ENCODE data around the gene VAMP1. TPM values are rescaled to one million over a fixed set of nuclear protein-coding genes. Genes with fewer than 3 reads are reported as not detected.
"Not testable (repeated sequence)": the region's sequence is repeated elsewhere in the genome, so short reads cannot be mapped to it uniquely, and the experiment has no call there.

Gene VAMP1
- total RNA-seq, 4 donors from 2014 or later = 2.6 to 23.1 (median 17.7) TPM

- DNase-seq = no peak
- Histone ChIP-seq H3K27me3 (no peaks in the 10 kb centered on the region), H3K36me3 (no peaks in the 10 kb centered on the region), H3K27ac (no peak overlapping the region), H3K9me3 (no peaks in the 10 kb centered on the region), H3K4me1 (peaks cover 8 to 14% (median 10%) of the 10 kb centered on the region in 4 donors), H3K4me3 (no peak overlapping the region)
- TF ChIP-seq EP300 (IDR thresholded peaks at IDR 0.05; ENCODE audit: low read depth) (no peak), CTCF (IDR thresholded peaks at IDR 0.05) (no peak), POLR2AphosphoS5 (IDR thresholded peaks at IDR 0.05) (no peak), POLR2A (IDR thresholded peaks at IDR 0.05) (no peak)
- intact Hi-C loops (cut with DNase I; ENCODE audit: low total_unique reads) = no loop called here
- in situ Hi-C loops (cut with MboI; ENCODE audit: low pct_ligation_motif_present in 1 of 4, low pct_unique_long_range_greater_than_20kb in 1 of 4, low sequenced_read_pairs in 3 of 4) = no loop called here
- WGBS, 2 donors (ENCODE audit: low coverage in 1 of 2) = 50 to 75% methylated on average over 3 to 4 of the region's 4 CpGs
These were observed 19.0 kb upstream of the VAMP1 start for GRCh38 chr12:6489449-6489848.

GRCh38 chr12:6488240-6488639 lies 17.8 kb upstream of the VAMP1 start:
- in situ Hi-C loops (cut with MboI; ENCODE audit: low pct_ligation_motif_present in 1 of 4, low pct_unique_long_range_greater_than_20kb in 1 of 4, low sequenced_read_pairs in 3 of 4) = no loop called here
- Histone ChIP-seq H3K27me3 (no peaks in the 10 kb centered on the region), H3K4me3 (no peak overlapping the region), H3K27ac (no peak overlapping the region), H3K36me3 (no peaks in the 10 kb centered on the region), H3K4me1 (peaks cover 7 to 12% (median 8%) of the 10 kb centered on the region in 4 donors), H3K9me3 (no peaks in the 10 kb centered on the region)
- intact Hi-C loops (cut with DNase I; ENCODE audit: low total_unique reads) = no loop called here
- DNase-seq = no peak
- WGBS, 2 donors (ENCODE audit: low coverage in 1 of 2) = 67 to 90% methylated on average over 1 of the region's 1 CpG
- no peak for TF ChIP-seq POLR2A (IDR thresholded peaks at IDR 0.05)
- TF ChIP-seq CTCF (IDR thresholded peaks at IDR 0.05) = no peak
- no peak for TF ChIP-seq POLR2AphosphoS5 (IDR thresholded peaks at IDR 0.05)
- TF ChIP-seq EP300 (IDR thresholded peaks at IDR 0.05; ENCODE audit: low read depth) = no peak

- 74 to 92% methylated on average over 5 to 16 of the region's 20 CpGs for WGBS, 2 donors (ENCODE audit: low coverage in 1 of 2)
These were observed 7.9 kb upstream of the VAMP1 start for GRCh38 chr12:6478416-6478815.

GRCh38 chr12:6477601-6478377 lies 7.3 kb upstream of the VAMP1 start:
- DNase-seq; H3K4me3 ChIP-seq; H3K36me3 ChIP-seq; H3K9me3 ChIP-seq; in situ Hi-C loops (cut with MboI; ENCODE audit: low pct_ligation_motif_present in 1 of 4, low pct_unique_long_range_greater_than_20kb in 1 of 4, low sequenced_read_pairs in 3 of 4); H3K27ac ChIP-seq; H3K4me1 ChIP-seq; H3K27me3 ChIP-seq; intact Hi-C loops (cut with DNase I; ENCODE audit: low total_unique reads): not testable (repeated sequence)
- 73 to 95% methylated on average over 3 to 31 of the region's 37 CpGs for WGBS, 2 donors (ENCODE audit: low coverage in 1 of 2)

More at GRCh38 chr12:6478416-6478815, 7.9 kb upstream of the VAMP1 start:
- Histone ChIP-seq H3K9me3 (no peaks in the 10 kb centered on the region), H3K27me3 (no peaks in the 10 kb centered on the region), H3K4me3 (no peak overlapping the region), H3K4me1 (peaks cover 0 to 8% (median 0%) of the 10 kb centered on the region in 4 donors), H3K27ac (no peak overlapping the region), H3K36me3 (no peaks in the 10 kb centered on the region)
- intact Hi-C loops (cut with DNase I; ENCODE audit: low total_unique reads) = no loop called here
- DNase-seq = no peak
- TF ChIP-seq EP300 (IDR thresholded peaks at IDR 0.05; ENCODE audit: low read depth) = no peak
- no peak for TF ChIP-seq POLR2A (IDR thresholded peaks at IDR 0.05)
- TF ChIP-seq POLR2AphosphoS5 (IDR thresholded peaks at IDR 0.05) = no peak
- no peak for TF ChIP-seq CTCF (IDR thresholded peaks at IDR 0.05)
- in situ Hi-C loops (cut with MboI; ENCODE audit: low pct_ligation_motif_present in 1 of 4, low pct_unique_long_range_greater_than_20kb in 1 of 4, low sequenced_read_pairs in 3 of 4) = no loop called here

All from transverse colon (tissue), 4 donors.